Measurements from ENCODE around the gene ATAT1.

Gene ATAT1

GRCh38 chr6:30612687-30613248, 13.9 kb upstream of the ATAT1 start:
- DNase-seq (ENCODE audit: extremely low spot score, insufficient read length, low read depth) (no peak), FAIRE-seq (no peak)

DNA sequence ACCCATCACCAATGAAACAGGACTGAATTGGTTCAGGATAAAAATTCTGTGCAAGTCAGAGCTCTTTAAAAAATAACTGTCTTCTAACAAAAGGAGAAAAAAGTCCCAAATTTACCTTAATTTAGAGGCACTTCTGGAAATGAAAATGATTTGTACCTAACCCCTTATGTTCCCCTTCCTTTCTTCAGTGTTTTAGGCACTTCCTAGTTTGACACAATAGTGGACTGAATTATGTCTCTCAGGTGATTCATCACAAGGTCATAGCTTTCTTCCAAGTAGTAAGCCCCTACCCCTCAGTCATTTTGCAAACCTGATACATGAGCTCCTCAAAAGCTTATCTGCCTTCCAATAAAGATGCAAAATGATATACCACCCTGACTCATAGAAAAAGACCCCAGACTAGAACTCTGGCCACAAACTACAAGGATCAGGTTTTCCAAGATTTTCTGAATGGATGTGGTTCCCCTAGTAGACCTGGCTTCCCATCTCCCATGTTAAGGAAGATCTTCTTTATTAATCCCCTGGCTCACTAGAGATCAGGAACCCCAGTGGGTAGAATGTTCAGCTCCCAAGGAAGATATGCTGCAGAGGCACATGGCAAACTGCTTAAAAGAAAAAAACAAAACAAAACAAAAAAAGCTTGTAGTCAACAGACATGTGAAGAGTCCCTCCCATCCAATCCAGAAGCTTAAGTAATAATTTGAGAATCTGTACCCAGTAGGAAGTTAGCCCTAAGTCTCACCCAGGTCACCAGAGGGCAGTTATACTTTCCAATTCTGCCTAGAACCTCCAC, 13.2 kb upstream of the ATAT1 start:
- FAIRE-seq (no peak), DNase-seq (ENCODE audit: extremely low spot score, insufficient read length, low read depth) (no peak)

- DNase-seq (ENCODE audit: extremely low spot score, insufficient read length, low read depth) (no peak), FAIRE-seq (no peak)
These were observed 12.4 kb upstream of the ATAT1 start for GRCh38 chr6:30614044-30614842.

GRCh38 chr6:30614843-30615218, 11.8 kb upstream of the ATAT1 start:
- peak; percentile 54 for DNase-seq (ENCODE audit: extremely low spot score, insufficient read length, low read depth)
- peak; percentile 79 for FAIRE-seq

- FAIRE-seq, result no peak
- DNase-seq (ENCODE audit: extremely low spot score, insufficient read length, low read depth), result no peak
These were observed 11.3 kb upstream of the ATAT1 start for GRCh38 chr6:30615219-30615957.

- FAIRE-seq (no peak), DNase-seq (ENCODE audit: extremely low spot score, insufficient read length, low read depth) (no peak)
These were observed 10.5 kb upstream of the ATAT1 start for GRCh38 chr6:30615958-30616810.

DNA sequence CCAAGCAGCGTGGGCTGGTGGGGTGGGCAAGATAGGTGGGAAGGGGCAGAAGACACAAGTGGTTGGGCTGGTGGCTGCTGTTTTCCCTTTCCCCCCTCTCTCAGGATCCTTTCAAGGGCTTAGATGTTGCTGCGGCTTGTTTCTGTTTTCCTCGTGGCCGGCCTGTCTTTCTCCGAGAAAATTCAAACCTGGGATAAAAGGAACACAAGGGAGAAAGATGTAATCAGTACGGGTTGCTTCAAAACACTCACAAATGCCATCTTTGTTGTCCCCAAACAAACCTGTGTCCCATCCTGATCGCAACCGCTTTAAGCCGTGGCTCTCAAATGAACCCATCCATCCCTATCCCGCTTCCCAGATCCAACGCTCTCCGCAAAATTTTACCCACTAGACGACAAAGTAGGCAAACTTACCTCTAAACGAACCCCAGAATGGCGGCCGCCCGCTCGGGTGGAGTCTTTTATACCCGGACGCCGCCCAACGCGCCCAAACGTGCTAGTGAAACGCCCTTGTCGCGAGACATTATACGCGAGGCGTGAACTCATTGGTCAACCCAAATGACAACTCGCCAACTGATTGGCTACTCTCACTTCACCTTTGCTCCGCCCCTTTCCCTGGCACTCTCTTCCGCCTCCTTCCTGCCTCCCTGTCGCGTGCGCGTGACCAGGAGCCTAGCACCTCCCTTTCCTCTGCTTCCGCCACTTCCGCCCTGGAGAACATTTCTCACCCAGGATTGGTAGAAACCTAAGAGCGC, 9.7 kb upstream of the ATAT1 start, which contains the start of gene PPP1R10:
TSS of gene PPP1R10 (minus strand) at position 433 of the 754 bp plus-strand sequence. CDS start 7,299 bp downstream, outside the sequence.
- FAIRE-seq (peak; percentile 99), DNase-seq (ENCODE audit: extremely low spot score, insufficient read length, low read depth) (peak; percentile 79)

- FAIRE-seq, result no peak
- DNase-seq (ENCODE audit: extremely low spot score, insufficient read length, low read depth), result peak; percentile 78
These were observed 9.0 kb upstream of the ATAT1 start, which contains the start of gene MRPS18B for GRCh38 chr6:30617565-30618269. Gene MRPS18B (plus strand): TSS chr6:30617840. CDS start chr6:30617866, 26 bp downstream.

DNA sequence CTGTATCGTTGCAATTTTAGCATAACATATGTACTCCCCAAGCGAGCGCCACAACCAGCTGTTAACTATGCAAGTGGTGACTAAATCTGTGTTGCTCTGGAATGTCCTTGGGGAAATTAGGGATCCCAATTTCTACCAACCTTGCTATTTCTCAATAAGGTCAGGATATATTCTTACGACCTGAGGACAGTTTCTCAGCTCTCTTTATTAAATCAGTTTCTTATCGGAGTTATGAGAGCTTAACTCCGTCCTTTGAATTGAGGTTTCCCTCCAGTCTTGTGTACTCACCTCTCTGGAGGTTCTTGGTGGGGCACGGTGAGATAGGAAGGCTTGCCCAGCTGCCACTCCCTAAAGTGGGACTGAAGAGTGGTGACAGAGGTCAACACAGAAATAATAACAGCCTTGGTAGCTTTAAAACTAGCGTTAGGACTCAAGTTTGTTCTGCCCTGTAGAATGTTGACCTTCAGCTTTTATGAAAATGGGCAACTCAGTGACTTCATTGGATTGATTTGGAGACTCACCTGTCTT, 8.3 kb upstream of the ATAT1 start:
- DNase-seq (ENCODE audit: extremely low spot score, insufficient read length, low read depth) (no peak), FAIRE-seq (no peak)

DNA sequence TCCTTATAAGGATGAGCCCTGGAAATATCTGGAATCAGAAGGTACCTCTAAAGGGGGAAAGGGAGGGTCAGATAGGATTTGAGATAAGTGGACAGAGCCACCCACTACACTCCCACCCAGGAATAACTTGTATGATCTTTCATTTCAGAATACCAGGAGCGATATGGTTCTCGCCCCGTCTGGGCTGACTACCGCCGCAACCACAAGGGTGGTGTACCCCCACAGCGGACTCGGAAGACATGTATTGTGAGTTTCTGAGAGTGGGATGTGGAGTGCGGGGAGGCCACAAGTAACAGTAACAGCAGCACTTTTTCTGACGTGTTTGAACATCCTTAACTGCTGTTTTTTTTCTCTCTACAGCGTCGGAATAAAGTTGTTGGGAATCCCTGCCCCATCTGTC, 7.1 kb upstream of the ATAT1 start:
- DNase-seq (ENCODE audit: extremely low spot score, insufficient read length, low read depth), result no peak
- no peak for FAIRE-seq

- FAIRE-seq, result no peak
- DNase-seq (ENCODE audit: extremely low spot score, insufficient read length, low read depth), result no peak
These were observed 1.2 kb upstream of the ATAT1 start for GRCh38 chr6:30625511-30625910.

DNA sequence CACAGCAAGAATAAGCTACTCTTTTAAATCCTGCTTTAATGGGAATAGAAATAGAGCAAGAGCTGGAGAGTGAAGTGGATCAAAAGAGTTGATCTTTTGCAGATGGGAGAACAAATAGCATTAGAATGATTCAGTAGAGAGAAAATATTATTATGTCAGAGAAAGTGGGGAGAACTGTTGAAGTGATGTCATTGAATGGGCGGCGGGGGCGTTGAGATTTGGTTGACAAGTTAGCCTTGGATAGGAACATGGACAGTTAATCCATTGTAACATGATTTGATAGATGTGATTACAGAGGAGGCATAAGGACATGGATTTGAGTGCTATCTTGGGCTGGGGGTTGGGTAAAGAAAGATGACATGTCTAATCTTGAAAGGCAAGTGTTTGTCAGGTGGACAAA, 9.2 kb downstream of the ATAT1 start:
- DNase-seq (ENCODE audit: extremely low spot score, insufficient read length, low read depth) (no peak), FAIRE-seq (no peak)

DNA sequence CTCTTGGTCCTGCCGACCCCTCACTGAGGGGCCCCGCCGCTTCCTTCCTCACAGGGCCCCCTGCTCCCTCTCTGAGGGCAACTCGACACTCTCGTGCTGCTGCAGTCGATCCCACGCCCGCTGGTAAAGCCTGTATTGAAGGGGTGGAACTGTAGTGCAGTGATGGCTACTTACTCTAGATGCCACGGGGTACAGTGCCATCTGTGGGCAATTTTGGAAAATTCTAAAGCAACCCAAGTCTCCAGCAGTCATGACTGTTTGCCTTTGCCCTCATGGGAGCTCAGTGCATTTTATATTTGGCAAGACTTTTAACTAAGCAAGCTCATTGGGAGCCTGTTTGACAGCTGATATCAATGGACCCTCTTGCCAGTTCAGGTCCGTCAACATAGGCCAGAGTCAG, 13.8 kb downstream of the ATAT1 start:
- DNase-seq (ENCODE audit: extremely low spot score, insufficient read length, low read depth), result no peak
- FAIRE-seq, result no peak

GRCh38 chr6:30641048-30641447, 14.4 kb downstream of the ATAT1 start:
- FAIRE-seq, result no peak
- no peak for DNase-seq (ENCODE audit: extremely low spot score, insufficient read length, low read depth)

DNA sequence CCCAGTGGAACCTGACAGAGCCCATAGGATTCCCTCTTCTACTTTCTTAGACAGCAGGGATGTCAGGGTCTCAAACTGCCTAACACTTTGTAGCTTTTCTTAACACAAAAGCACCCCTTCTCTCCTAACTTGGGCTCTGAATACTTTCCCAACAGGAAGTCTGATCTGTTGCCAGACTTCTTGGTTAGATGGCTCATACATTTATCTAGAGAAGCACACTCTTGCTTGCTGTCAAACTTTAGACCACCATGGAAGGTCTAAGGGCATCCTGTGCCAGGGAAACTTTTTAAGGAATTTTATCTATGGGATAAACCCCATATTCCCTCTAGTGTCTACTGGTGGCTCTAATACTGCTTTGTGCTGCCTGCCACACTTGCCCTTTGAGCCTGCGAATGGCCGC, 17.0 kb downstream of the ATAT1 start:
- DNase-seq (ENCODE audit: extremely low spot score, insufficient read length, low read depth) (no peak), FAIRE-seq (no peak)

- no peak for FAIRE-seq
These were observed 18.1 kb downstream of the ATAT1 start for GRCh38 chr6:30644769-30645168.

GRCh38 chr6:30645989-30646388, 19.3 kb downstream of the ATAT1 start:
- FAIRE-seq (no peak), DNase-seq (ENCODE audit: extremely low spot score, insufficient read length, low read depth) (no peak)

More at GRCh38 chr6:30644769-30645168, 18.1 kb downstream of the ATAT1 start:
- no peak for DNase-seq (ENCODE audit: extremely low spot score, insufficient read length, low read depth)
